HG02852 (cell line): Measurements from ENCODE around the gene MSGN1.

Experiments used
- ATAC-seq: cut with Tn5 transposase; IDR thresholded peaks from one replicate; pipeline ENCODE4 v1.9.1; 2021; ENCODE audit warnings: mild to moderate bottlenecking, moderate library complexity; ENCODE audit not compliant: unreplicated experiment

The MSGN1 gene

GRCh38 chr2:17816396-17817245 lies at the start of gene MSGN1:
TSS of gene MSGN1 (plus strand) at chr2:17816460. CDS start at chr2:17816519, 59 bp downstream.
- ATAC-seq: no peak

DNA sequence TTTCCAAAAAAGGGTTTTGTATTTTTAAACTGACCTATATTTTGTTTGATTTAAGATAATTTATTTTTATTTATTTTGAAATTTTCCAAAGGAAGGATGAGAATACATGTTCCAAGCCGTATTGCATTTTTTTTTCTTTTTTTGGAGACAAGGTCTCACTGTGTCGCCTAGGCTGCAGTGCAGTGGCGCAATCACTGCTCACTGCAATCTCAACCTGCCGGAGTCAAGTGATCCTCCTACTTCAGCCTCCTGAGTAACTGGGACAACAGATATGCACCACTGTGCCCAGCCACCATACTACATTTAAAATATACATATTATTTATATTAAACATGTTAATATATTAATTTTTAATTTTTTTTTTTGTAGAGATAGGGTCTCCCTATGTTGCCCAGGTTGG lies 47.4 kb upstream of the MSGN1 start:
- ATAC-seq: no peak

DNA sequence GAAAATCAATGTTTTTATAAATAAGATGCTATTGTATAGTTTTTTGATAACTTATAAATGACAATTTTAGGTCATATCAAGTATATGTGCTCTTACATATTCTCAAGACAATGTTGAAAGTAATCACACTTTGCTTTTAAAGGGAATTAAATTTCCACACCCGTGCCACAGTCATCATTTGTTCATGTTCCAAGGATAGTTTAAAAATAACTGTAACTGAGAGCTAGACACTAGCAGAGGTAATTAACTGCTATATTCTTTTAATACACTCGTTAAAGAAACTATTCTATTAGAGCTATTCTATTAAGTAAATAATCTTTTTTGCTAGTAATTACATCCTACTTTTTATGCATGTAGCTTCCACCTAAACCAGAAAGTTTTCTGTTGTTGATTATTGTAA lies 44.3 kb upstream of the MSGN1 start:
- ATAC-seq: no peak

DNA sequence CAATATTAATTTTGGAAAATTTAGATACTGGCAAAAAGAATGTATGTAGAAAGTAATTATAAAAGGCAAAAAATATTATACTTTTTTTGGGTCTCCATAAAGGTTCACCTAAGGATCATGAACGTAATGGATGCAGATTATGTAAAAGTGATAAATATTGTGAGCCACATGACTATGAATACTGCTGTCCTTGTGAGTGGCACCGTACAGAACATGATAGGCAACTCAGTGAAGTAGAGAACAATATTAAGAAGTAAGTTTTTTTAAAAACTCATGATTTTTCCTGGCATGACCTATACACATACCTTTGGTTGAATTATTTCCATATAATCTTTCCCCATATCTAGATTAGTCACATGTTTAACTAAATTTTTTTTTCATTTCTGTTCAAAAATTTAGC lies 43.7 kb upstream of the MSGN1 start:
- ATAC-seq: no peak

- ATAC-seq: no peak
Measured at GRCh38 chr2:17780546-17780945, 35.7 kb upstream of the MSGN1 start.

DNA sequence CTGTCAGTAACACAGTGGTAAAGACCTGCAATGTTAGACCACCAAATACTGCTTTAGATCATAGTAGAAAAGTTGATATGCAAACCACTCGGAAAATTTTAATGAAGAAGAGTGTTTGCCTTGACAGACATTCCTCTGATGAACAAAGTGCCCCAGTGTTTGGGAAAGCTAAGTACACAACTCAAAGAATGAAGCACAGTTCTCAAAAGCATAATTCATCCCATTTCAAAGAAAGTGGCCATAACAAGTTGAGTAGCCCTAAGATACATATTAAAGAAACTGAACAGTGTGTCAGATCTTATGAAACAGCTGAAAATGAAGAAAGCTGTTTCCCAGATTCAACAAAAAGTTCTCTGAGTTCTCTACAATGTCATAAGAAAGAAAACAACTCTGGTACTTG lies 34.8 kb upstream of the MSGN1 start:
- no peak for ATAC-seq

DNA sequence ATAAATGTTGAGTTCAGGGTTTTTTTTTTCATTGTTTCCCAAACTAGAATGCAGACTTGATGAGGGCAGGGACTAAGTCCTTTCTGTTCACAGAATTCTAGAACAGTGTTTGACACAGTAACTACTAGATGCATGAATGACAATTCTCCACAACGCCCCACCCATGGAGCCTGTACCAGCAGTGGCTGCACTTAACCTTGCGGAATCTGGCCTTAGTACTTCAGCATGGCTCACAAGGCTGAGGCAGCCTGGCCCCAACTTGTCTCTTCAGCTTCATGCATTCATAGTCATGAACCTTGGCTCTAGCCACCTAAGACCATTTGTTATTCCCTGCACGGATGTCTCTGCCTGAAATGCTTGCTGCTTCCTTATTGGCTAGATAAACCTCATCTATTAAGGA lies 29.5 kb upstream of the MSGN1 start:
- ATAC-seq: no peak

DNA sequence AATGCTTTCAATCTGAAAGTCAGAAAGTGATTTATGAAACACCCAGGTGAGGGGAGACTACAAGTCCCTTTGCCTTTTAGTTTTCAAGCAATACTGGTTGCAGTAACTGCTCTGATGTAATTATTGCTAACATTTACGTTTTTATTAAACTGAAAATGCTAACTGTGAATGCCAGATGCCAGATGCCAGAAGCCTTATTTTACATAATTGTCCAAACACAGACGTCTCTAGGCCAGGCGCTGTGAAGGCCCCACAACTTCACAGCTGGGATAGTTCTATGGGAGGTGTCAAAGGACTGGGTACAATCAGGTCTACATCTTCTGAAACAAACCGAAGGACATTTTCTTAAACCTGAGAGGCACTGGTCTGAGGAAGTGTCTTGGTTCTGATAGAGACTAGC lies 27.5 kb upstream of the MSGN1 start:
- no peak for ATAC-seq

DNA sequence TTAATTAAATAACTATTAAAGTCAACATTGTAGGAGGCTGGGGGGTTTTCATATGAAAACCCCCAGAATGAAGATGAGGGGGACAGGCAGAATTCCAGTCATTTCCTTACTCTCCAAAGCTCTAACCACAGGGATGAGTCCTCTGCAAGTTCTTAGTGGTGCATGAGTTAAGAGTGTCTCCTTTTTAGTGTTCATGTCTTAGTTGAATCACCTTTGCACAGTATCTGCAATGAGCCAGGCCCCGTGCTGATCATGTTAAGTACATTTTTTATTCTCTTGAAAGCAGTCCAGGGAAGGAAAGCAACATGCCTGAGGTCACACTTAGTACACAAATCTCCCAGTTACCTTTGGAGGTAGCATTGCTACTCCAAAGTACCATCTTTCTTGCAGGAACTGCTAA lies 25.7 kb upstream of the MSGN1 start:
- ATAC-seq: no peak

- ATAC-seq: no peak
Measured at GRCh38 chr2:17791121-17791816, 25.0 kb upstream of the MSGN1 start.

- no peak for ATAC-seq
Measured at GRCh38 chr2:17791817-17792130, 24.5 kb upstream of the MSGN1 start.

- ATAC-seq: no peak
Measured at GRCh38 chr2:17792515-17792914, 23.7 kb upstream of the MSGN1 start.

DNA sequence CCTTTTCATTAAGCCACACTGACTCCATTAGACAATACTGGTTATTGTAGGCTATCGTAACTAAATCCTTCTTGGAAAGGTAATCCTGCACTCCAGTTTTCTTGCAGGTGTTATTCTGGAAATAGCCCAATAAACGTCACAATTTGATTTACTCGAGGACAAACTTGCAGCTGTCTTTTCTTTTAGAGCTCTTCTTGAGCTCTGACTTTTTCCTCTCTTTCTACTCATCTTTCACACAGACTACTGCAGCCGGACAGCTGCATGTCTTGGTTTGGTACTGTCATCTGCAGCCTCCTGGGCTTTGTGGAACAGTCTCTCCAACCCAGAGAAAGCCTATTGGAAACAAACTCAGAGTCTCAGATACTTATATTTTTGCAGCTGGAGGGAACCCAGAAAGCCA lies 23.0 kb upstream of the MSGN1 start:
- peak; percentile 19 for ATAC-seq

DNA sequence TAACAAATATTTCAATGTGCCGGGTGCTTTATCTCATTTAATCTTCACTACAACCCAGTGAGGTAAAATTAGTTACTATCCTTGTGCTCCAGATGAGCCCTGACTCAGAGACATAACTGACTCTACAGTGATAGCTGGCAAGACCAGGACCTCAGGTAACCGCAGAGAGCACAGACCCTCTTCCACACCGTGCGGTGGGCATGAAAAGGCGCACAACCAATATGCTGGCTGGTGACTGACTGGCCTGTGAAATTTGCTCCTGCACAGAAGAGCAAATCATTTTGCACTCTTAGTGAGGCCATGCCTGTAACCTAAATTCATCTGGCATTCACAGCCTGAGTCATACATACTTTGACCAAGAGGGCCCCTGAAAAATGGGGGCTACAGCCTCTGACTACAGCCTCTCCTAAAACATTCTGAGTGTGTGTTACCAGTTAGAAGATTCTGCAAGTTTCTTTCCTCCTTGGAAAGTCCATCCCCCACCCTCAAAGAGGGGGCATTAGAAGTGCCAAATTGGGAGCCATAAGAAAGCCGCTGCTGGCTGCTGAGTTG lies 22.4 kb upstream of the MSGN1 start:
- peak; percentile 34 for ATAC-seq

DNA sequence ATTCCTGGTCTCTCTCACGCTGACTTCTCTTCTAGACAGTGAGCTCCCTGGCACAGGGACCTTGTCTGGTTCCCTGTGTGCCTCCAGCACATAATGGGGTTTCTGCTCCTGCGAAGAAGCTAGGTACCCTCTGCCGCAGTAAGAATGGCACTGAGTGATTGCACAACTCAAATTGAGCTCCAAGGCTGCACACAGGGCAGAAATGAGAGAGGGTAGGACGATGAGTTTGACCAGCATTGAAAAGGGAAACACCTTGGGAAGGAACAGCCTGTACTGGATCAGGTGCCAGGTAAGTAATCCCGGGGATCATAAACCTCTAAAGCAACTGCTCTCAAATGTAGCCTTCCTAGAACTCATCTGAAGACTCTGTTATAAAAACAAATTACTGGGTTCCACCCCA lies 21.0 kb upstream of the MSGN1 start:
- no peak for ATAC-seq

DNA sequence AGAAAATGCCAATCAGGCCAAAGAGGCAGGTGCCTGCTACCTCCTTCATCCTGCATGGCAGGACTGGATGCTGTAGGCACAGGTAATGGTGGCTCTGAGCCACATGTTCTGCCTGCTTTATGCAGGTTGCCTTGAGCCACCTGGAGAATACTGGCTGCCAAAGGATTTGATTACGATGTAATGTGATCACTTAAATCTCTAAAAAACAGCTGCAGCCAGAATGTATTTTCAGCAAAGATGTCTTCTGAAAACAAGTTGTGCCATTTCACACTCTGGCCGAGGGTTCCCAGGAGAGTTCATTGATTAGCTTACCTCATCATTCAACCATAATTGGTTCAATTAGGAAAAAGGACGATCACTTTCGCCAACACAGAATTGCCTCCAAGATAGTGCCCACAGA lies 17.9 kb upstream of the MSGN1 start:
- ATAC-seq: no peak

DNA sequence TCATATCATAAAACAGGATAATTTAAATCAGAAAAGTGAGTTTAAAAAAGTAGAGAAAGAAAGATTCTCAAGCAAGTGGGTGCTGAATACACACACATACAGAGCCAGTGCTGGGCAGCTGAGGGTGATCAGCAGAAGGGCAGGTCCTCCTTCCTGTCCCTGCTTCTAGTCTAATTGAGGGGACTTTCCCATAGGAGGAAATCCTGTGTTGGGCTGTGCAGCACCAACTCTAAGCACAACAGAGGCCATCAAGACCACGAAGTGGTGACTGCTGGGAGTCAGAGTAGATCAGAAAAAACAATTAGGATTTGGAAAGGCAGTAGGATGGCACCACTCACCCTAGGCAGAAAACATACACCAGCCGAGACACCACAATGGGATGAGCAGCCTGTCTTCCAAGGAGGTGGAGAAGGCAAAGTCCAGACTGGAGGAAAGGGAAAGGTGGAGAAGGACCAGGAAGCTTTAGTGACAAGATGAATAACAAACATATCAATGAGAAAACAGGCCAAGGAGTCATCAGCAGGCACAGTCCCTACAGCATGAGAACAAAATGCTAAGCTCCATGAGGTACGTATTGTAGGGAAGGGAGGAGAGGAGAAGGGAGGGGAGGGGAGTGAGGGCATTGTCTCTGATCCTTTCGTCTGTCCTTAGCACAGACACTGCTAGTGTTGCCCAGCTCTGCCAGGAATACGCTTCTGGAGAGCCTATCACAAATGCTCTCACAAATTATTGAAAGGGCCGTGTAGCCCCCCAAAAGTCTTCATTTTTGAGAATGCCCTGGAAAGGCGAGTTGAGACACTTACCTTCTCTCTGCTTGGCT lies 16.7 kb upstream of the MSGN1 start:
- no peak for ATAC-seq

- ATAC-seq: no peak
Measured at GRCh38 chr2:17800219-17800618, 16.0 kb upstream of the MSGN1 start.

DNA sequence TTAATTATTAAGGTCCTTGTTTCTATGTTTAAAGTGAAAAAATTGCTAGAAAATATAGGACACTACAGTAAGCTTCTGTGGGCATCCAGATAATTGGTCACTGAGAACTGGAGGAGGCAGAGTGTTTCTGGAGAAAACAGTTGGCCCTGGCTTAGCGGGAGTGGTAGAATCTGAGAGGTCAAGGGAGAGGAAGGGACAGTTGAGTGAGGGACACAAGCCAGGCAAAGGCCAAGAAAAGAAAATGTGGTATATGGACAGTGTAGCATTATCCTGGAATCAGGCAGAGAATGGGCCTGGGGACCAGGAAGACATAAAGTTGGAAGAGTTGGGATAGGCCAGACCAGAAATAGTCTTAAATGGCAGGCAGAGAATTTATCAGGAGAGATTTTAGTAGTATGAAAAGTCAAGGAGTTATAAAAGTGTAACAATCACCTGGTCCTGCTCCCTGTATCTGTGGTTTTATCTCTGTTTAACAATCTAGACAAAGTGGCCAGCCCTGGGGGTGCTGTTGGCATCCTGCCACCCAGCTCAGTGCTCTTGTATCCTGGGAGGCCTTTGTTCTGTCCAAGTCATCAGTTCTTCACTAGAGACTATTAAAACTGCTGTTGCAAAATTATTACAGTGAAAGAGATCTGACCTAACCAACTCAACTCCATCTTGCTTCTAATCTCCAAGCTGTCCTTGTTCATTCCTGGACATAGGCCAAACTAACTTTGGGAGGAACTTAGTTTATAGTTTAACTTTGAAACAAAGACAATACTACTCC lies 15.4 kb upstream of the MSGN1 start:
- ATAC-seq: no peak

DNA sequence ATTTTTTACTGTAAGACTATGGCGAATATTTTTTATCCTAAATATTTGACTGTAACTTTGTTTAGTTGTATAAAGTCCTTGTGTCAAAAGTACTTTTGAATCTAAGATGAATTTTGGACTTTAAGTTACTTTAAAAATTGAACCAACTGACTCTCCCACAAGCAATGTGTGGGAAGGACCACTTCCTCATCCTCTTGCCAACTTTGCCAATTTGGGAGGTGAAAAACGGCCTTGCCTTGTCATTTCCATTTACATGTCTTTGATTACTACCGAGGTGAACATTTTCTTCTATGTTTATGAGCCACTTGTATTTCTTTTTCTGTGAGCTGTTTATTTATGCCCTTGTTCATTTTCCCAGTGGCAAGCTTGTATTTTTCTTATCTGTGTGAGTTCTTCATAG lies 12.8 kb upstream of the MSGN1 start:
- no peak for ATAC-seq

DNA sequence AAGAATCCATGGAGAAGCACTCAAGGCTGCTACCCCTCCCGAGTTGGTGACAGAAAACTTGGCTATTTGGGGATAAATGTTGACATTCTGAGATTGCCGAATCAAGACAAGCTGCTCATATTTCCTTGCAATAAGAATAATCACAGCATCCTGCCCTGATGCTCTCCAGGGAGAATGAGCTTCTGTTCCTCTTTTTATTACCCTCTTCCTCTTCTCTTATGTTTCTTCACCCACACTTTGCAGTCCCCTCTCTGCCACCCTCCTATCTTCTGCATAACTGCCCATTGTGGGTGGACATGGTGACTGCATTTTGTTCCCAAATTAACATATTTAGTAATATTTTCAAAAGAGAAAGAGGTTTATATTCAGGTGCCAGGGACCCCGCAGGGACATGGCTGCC lies 11.9 kb upstream of the MSGN1 start:
- peak; percentile 57 for ATAC-seq
